Measurements from ENCODE around the gene PTCD2. TPM values are rescaled to one million over a fixed set of nuclear protein-coding genes. Genes with fewer than 3 reads are reported as not detected.
A peak's percentile ranks its signal among the peaks of the same experiment; 100 is the strongest.
"Not testable (repeated sequence)": the region's sequence is repeated elsewhere in the genome, so short reads cannot be mapped to it uniquely, and the experiment has no call there.

Gene PTCD2
- total RNA-seq, 2 donors from 2014 or later: 5.1 to 9.2 TPM

DNA sequence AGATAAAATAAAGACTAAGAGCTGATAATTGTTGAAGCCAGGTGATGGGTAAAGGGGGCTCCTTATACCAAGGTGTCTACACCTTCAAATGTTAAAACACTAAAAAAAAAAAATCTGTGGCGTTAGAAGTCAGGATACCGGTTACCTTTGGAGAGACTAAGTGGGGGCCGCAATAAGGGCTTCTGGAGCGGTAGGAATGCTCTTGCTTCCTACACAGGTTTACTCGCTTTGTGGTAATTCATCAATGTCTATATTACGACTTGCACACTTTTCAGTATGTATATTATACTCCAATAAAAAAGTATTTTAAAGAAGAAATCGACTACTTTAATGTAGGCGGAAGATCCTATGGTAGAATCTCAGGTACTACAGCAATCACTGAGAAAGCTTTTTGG, 12.6 kb upstream of the PTCD2 start:
- no peak for DNase-seq (ENCODE audit: low spot score)
- Histone ChIP-seq H3K27ac (peak overlapping the region; percentile 95 to 96), H3K27me3 (no peaks in the 10 kb centered on the region), H3K9me3 (no peaks in the 10 kb centered on the region), H3K4me3 (peak overlapping the region; percentile 58 to 63), H3K4me1 (peaks cover 0 to 12% of the 10 kb centered on the region in 2 donors), H3K36me3 (peaks cover 25% of the 10 kb centered on the region)
- TF ChIP-seq, protein P1, sequence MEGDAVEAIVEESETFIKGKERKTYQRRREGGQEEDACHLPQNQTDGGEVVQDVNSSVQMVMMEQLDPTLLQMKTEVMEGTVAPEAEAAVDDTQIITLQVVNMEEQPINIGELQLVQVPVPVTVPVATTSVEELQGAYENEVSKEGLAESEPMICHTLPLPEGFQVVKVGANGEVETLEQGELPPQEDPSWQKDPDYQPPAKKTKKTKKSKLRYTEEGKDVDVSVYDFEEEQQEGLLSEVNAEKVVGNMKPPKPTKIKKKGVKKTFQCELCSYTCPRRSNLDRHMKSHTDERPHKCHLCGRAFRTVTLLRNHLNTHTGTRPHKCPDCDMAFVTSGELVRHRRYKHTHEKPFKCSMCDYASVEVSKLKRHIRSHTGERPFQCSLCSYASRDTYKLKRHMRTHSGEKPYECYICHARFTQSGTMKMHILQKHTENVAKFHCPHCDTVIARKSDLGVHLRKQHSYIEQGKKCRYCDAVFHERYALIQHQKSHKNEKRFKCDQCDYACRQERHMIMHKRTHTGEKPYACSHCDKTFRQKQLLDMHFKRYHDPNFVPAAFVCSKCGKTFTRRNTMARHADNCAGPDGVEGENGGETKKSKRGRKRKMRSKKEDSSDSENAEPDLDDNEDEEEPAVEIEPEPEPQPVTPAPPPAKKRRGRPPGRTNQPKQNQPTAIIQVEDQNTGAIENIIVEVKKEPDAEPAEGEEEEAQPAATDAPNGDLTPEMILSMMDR (IDR thresholded peaks at IDR 0.05): no peak

DNA sequence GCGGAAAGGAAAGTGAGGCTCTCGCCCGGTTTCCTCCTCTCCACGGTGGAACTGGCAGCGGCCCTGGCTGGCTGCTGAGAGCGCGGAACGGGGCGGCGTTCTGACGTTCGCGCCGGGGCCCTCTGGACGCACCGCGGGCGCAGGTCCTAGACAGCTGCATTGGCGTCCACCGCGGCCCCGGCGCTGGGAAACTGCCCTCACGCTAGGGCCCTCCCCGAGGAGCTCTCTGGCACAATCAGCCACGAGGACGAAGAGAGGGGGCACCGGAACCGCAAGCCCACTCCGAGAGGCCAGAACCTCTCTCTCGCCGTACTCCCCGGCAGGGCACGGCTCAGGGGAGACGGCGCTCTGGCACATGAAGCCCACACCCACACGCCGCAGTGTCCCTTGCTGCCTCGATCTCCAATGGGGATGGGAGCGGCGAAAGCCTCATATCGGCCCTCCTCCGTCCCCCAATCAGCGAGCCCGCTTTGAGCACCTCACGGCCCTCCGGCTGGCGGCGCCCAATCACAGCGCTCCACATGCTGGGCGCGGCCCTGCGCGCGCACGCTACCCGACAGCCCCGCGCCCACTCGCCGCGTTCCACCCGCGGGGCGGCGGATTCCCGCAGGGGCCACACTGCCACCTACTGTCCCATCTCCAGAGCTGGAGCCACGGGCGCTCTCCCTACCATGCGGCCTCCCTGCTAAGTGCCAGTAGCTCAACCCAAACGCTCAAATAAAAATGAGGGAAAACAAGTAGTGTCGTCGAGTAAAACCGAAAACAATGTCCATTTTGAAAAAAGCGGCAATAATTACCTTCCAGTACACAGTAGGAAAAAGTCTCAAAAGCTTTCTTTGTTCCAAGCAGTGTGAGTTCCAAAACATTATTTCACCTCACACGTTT, 12.0 kb upstream of the PTCD2 start:
- Histone ChIP-seq H3K4me1 (peaks cover 0 to 12% of the 10 kb centered on the region in 2 donors), H3K9me3 (no peaks in the 10 kb centered on the region), H3K36me3 (peaks cover 31% of the 10 kb centered on the region), H3K27me3 (no peaks in the 10 kb centered on the region), H3K27ac (peak overlapping the region; percentile 95 to 96), H3K4me3 (peak overlapping the region; percentile 58 to 63)
- TF ChIP-seq, protein P1 (IDR thresholded peaks at IDR 0.05): peak; percentile 82 to 96
- peak; percentile 98 for DNase-seq (ENCODE audit: low spot score)

DNA sequence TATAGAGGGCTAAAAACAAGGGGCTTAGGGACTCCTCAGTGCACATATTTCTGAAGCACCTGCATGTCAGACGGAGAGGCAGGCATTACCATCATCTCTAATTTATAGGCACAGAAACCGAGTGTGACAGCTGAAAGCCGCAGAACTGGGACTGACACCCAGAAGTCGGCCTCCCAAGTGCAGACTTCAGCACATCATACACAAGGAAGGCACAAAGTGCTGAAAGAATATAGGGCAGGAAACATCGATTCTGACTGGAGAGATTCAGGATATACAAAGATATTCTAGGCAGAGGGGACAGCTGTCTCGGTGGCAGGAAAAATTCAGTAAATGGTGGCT, 11.4 kb upstream of the PTCD2 start:
- no peak for DNase-seq (ENCODE audit: low spot score)
- H3K27ac ChIP-seq: peak overlapping the region; percentile 95 to 96
- peaks cover 0 to 12% of the 10 kb centered on the region in 2 donors for H3K4me1 ChIP-seq
- H3K4me3 ChIP-seq: no peak overlapping the region
- TF ChIP-seq, protein P1 (IDR thresholded peaks at IDR 0.05): no peak
- peaks cover 33% of the 10 kb centered on the region for H3K36me3 ChIP-seq
- no peaks in the 10 kb centered on the region for H3K9me3 ChIP-seq
- no peaks in the 10 kb centered on the region for H3K27me3 ChIP-seq

DNA sequence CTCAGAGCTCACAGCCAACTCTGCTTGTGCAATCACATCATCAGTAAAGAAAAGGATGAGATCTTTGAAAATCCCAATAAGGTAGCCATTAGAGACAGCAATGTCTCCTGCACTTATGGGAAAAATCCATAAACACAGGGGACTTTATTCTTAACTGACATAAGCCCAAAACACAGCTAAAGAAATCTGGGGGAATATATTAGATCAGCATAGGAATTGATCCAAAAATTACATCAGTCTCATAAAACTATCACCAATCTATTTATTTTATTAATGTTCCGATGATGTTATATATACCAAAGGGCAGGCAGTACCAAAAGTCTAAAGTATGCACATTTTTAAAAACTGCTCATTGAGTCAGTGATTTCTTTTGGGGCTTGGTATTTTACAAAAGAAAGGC, 7.0 kb upstream of the PTCD2 start:
- peaks cover 33% of the 10 kb centered on the region for H3K36me3 ChIP-seq
- H3K4me3 ChIP-seq: no peak overlapping the region

DNA sequence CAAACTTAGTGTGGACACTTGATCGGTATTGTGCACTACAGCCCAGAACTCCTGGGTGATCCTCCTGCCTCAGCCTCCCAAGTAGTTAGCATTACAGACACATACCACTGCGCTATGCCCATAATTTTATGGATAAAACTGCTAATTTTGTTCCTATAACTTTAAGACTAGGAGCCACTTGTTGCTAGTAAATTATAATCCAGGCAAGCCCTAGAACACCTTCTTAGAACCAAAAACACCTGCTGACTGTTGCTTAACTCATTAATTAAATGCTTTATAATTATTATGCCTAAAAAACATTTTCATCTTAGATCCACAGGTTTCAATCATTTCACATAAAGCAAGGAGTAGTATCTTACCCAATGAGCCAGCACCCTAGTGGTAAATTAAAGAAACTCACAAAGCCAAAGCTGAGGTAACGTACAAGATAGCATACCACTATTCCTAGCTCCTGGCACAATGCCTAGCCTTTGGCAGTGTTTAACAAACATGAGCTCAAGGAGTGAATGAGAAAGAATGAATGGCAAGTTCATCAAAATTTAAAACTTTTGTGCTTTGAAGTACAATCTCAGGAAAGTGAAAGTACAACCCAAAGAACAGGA, 5.5 kb upstream of the PTCD2 start:
- H3K36me3 ChIP-seq: peaks cover 30% of the 10 kb centered on the region
- no peaks in the 10 kb centered on the region for H3K27me3 ChIP-seq
- no peak for DNase-seq (ENCODE audit: low spot score)
- H3K4me1 ChIP-seq: peaks cover 0 to 16% of the 10 kb centered on the region in 2 donors
- no peaks in the 10 kb centered on the region for H3K9me3 ChIP-seq
- H3K4me3 ChIP-seq: no peak overlapping the region
- no peak overlapping the region for H3K27ac ChIP-seq
- TF ChIP-seq, protein P1 (IDR thresholded peaks at IDR 0.05): peak in 1 of 2 donors; percentile 33

More for the DNA sequence above, 7.0 kb upstream of the PTCD2 start:
- no peak for DNase-seq (ENCODE audit: low spot score)
- Histone ChIP-seq H3K9me3 (no peaks in the 10 kb centered on the region), H3K27me3 (no peaks in the 10 kb centered on the region), H3K27ac (no peak overlapping the region), H3K4me1 (peaks cover 0 to 10% of the 10 kb centered on the region in 2 donors)
- TF ChIP-seq, protein P1 (IDR thresholded peaks at IDR 0.05): no peak

DNA sequence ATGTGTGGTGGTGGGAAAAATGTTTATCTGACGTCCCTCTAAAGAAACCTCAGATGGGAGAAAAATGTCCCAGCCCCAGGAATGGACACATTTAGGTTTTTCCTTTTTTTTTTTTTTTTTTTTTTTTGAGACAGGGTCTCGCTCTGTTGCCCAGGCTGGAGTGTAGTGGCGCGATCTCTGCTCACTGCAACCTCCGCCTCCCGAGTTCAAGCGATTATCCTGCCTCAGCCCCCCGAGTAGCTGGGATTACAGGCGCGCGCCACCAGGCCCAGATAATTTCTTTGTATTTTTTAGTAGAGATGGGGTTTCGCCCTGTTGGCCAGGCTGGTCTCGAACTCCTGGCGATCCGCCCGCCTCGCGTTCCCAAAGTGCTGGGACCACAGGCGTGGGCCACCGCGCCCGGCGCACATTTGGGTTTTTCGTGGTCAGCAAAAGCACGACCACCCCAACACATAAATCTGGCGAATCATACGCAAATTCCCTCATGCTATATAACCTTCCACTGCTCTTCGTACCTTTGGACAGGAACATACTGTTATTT, 668 bp upstream of the PTCD2 start:
- peak overlapping the region; percentile 67 to 79 for H3K27ac ChIP-seq
- not testable (repeated sequence) for DNase-seq (ENCODE audit: low spot score); H3K36me3 ChIP-seq; H3K27me3 ChIP-seq; H3K9me3 ChIP-seq
- H3K4me1 ChIP-seq: peaks cover 0 to 23% of the 10 kb centered on the region in 2 donors
- H3K4me3 ChIP-seq: peak overlapping the region; percentile 77 to 78

Data from right atrium auricular region (tissue), 2 donors.